Activated T-cell treated with anti-CD3 and anti-CD28 coated beads, Interleukin-2, amount 50 U/mL, for 48 hours (primary cell): ENCODE measurements around the gene TTF2.

Experiments
- DNase-seq, 2 experiments: peaks; one replicate each; pipeline ENCODE4 v3.0.0-alpha.2; 2020

Gene TTF2

GRCh38 chr1:117047271-117047670 is 12.9 kb upstream of the TTF2 start:
- no peak for DNase-seq

GRCh38 chr1:117049857-117050256 is 10.3 kb upstream of the TTF2 start:
- no peak for DNase-seq

GRCh38 chr1:117051224-117052064 is 8.7 kb upstream of the TTF2 start:
- DNase-seq: peak; percentile 52 to 58

DNA sequence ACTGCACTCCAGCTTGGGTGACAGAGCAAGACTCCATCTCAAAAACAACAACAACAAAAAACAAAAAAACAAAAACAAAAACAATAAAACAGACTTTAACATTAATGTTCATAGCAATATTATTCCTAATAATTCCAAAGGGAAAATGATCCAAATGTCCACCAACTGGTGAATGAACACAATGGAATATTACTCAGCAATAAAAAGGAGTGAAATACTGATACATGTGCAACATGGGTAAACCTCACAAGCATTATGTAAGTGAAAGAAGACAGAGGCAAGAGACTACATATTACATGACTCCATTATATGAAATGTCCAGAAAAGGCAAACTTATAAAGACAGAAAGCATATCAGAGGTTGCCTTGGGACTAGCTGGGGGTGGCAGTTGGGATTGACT is 6.1 kb upstream of the TTF2 start:
- DNase-seq: no peak

DNA sequence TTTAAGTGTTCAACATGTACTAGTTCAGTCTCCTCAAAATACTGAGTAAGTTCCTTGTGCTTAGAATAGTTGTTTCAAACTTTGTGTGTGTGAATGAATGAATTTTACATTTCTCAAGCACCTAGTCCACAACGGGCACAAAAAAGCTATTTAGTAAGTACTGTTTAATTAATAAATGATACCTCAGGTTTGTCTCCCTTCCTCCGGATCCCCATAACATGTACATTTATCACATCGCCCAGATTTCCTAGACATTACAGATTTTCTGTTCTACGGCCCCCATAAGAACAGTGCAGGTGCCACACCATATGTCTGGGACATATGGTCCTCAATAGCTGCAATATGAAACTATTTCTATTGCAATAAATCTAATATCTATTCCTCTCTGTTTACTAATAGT is 1.3 kb upstream of the TTF2 start:
- no peak for DNase-seq

- peak; percentile 85 for DNase-seq
Measured at GRCh38 chr1:117059334-117059677, 820 bp upstream of the TTF2 start.

GRCh38 chr1:117060441-117061317 is 553 bp downstream of the TTF2 start:
- no peak for DNase-seq

- DNase-seq: no peak
Measured at GRCh38 chr1:117061986-117062415, 1.9 kb downstream of the TTF2 start.

DNA sequence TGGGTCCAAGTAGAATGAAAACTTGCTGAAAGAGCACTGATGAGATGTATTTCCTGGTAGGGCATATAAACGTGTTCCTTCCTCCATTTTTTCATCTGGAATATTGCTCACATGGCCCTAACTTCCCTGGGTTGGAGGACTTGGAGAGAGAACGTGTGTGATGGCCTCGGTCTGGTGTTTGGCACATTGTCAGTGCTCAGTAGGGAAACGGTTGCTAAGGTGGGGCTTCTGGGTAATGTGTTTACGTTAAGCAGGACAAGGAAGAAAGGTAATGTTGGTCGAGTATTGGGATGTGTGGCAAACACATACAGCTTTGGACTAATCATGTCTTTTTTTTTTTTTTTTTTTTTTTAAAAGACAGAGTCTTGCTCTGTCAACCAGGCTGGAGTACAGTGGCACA is 6.2 kb downstream of the TTF2 start:
- DNase-seq: no peak

DNA sequence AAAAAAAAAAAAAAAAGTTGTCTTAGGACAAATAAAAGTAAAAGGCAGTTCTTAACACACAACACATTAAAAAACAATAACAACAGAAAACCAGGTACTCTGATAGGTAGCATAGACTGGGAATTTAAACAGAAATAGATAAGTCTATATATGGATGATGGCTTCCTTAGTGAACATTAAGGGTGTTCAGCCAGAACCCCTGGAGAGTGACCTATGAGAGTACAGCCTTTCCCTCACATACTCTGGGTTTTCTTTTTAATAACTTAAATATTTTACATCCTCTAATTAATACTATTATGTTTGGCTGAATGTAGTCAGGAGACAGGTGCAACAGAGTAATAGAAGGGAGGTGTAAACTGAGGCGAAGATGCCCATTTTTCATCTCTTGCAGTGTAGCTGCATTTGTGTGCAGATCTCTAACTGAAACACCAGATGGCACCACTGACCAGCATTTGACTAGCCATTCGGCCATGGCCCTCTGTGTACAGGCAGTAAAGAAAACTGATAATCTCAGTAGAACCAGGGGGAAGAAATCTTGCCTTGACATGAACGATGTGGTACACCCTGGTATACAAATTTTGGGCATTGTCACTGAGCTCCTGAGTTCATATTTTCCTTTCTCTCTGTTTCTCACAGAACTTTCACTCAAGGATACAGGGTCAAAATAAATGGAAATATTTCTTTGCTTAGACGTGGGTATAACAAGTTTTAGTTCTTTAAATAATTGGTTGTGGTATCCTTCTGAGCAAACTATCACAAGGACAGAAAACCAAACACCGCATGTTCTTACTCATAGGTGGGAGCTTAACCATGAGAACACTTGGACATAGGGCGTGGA is 7.6 kb downstream of the TTF2 start:
- peak; percentile 52 to 54 for DNase-seq

GRCh38 chr1:117068580-117068979 is 8.5 kb downstream of the TTF2 start:
- DNase-seq: no peak

DNA sequence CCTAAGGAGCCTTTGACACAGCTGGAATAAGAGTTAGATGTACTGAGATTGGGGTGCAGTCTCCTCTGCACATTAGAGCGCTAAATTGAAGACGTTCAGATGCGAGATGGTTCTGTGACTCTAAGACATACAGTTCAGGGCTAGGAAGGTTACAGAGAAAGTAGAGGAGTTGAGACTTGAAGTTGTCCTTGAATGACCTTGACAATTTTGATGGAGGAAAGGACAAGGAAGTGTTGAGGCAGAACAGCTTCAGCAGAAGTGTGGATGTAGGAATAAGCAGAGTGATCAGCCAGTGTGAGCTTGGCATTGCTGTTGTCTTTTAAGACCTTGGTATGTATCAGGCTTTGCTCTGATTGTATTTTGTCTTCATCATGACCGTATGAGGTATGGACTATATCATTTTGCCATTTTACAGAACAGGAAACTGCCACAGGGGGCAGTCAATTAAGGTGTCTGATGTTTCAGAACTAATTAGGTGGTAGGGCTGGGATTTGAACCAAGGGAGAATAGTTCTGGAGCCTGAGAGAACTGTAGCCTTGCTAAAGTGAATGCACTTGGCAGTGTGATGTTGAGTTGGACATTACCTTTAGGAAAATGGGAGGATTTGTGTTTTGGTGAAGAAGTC is 9.2 kb downstream of the TTF2 start:
- no peak for DNase-seq

DNA sequence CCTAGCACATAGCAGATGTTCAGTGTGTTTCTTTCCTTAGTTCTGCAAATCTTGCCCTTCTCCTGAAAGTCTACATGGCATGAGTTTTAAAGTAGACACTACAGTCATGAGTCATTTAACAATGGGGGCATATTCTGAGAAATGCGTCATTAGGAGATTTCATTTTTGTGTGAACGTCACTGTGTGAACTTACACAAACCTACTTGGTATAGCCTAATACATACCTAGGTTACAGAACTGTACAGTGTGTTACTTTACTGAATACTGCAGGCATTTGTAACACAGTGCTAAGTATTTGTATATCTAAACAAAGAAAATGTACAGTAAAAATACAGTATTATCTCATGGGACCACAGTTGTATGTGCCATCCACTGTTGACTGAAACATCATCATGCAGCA is 10.0 kb downstream of the TTF2 start:
- no peak for DNase-seq

- DNase-seq: peak in 1 of 2 experiments; percentile 44
Measured at GRCh38 chr1:117076648-117077047, 16.5 kb downstream of the TTF2 start.

- DNase-seq: peak; percentile 56 to 65
Measured at GRCh38 chr1:117077267-117077666, 17.1 kb downstream of the TTF2 start.

DNA sequence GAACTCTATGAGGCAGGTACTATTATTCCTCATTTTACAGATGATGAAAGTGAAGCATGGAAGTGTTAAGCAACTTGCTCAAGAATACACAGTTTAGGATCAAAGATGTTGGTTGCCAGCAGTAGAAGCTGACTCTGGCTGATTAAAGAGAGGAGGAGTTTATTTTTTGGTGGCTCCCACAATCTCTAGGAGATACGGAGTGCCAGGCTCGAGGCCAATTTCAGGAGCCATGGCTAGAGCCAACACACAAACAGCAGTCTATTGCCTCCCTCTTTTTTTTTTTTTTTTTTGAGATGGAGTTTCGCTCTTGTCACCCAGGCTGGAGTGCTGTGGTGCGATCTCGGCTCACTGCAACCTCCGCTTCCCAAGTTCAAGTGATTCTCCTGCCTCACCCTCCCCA is 19.6 kb downstream of the TTF2 start:
- DNase-seq: no peak

DNA sequence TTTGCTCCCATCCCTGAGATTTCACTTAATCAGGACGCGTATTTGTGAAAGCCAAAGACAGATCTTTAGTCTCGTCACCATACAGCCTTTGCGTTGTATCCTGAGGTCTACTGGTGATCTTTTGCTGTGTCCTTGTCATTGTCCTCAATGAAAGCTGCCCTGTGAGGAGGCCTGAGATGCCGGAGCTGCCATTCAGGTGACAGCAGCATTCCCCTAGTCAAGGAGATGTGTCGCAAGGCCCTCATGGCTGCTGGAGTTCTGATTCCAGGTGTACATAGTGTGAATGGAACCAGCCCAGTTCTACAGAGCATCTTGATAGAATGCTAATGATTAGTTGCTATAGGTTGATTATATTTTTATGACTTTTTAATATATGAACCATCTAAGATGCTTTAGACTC is 24.1 kb downstream of the TTF2 start:
- DNase-seq: no peak

- no peak for DNase-seq
Measured at GRCh38 chr1:117087686-117088085, 27.6 kb downstream of the TTF2 start.

DNA sequence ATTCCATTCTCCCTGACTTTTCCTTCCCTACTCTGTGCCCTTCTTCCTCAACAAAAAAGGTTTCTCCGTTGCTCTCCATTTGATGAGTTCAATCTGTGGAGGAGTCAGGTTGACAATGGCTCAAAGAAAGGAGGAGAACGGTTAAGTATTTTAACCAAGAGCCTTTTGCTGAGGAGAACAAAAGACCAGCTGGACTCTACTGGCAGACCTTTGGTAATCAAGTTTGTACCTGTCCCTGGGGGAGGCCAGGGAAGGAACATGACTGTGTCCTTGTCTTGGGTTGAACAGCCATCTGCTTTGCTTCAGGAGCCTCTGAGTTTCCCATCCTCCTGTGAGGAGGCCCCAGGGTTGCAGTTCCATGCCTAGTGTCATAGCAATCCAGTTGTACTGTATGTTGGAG is 29.9 kb downstream of the TTF2 start:
- no peak for DNase-seq

- no peak for DNase-seq
Measured at GRCh38 chr1:117092594-117092993, 32.5 kb downstream of the TTF2 start.

- DNase-seq: no peak
Measured at GRCh38 chr1:117093091-117093534, 33.0 kb downstream of the TTF2 start.

DNA sequence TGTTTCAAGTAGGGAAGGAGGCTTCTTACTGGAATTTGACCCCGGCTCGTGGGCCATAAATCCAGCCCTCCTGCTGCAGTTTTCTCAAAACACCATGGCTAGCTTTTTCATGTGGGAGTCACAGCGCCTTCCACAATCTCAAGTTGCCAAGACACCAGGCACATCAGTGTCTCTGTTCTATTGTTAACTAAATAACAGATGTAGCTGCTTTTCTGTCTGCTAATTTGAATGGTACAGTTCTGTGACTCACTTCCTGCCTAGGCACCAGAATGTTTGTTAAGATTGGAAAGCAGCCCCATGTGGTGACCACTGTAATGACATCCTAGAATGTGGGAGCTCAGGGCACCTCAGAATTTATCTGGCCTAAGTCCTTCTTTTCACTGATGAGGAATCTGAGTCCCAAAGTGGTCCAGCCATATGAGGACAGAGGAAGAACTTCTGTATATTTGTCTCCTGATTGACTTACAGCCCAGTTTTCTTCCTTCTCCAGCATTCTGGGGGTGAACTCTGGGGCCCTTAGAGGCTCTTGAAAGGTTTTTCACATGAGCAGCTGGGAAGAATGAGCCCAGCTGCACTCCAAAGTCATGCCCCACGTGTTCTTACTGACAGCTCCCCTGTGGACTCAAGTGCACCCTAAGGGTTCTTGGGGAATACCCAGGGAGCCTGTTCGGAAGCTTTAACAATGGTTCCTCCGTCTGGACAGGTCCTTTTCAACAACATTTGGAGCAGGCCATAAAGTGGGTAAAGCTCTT is 33.9 kb downstream of the TTF2 start:
- DNase-seq: peak in 1 of 2 experiments; percentile 47
